NK-92 (cell line): ENCODE results near the gene UGT1A3.

ENCODE experiments used
- DNase-seq: peaks from one replicate; lab custom pipeline; 2025; ENCODE audit not compliant: unreplicated experiment; lab: John Stamatoyannopoulos, UW

The UGT1A3 gene

GRCh38 chr2:233793465-233794127, 64.8 kb downstream of the UGT1A3 start:
- no peak for DNase-seq

- DNase-seq = no peak
These were observed 65.4 kb downstream of the UGT1A3 start for GRCh38 chr2:233794128-233794658.

- no peak for DNase-seq
These were observed 66.9 kb downstream of the UGT1A3 start for GRCh38 chr2:233795735-233796171.

- DNase-seq = no peak
These were observed 67.4 kb downstream of the UGT1A3 start for GRCh38 chr2:233796254-233796653.

- no peak for DNase-seq
These were observed 69.7 kb downstream of the UGT1A3 start for GRCh38 chr2:233798335-233799086.

- no peak for DNase-seq
These were observed 70.3 kb downstream of the UGT1A3 start for GRCh38 chr2:233799087-233799665.

GRCh38 chr2:233799716-233800115, 70.9 kb downstream of the UGT1A3 start:
- no peak for DNase-seq

GRCh38 chr2:233800208-233800607, 71.4 kb downstream of the UGT1A3 start:
- no peak for DNase-seq

GRCh38 chr2:233801357-233802131, 72.7 kb downstream of the UGT1A3 start:
- DNase-seq = no peak

GRCh38 chr2:233802132-233802815, 73.4 kb downstream of the UGT1A3 start:
- no peak for DNase-seq

- no peak for DNase-seq
These were observed 74.6 kb downstream of the UGT1A3 start for GRCh38 chr2:233803292-233803911.

- no peak for DNase-seq
These were observed 75.2 kb downstream of the UGT1A3 start for GRCh38 chr2:233803994-233804393.

GRCh38 chr2:233807215-233807865, 78.5 kb downstream of the UGT1A3 start:
- no peak for DNase-seq

- no peak for DNase-seq
These were observed 79.4 kb downstream of the UGT1A3 start for GRCh38 chr2:233807966-233808935.

- no peak for DNase-seq
These were observed 81.5 kb downstream of the UGT1A3 start for GRCh38 chr2:233810385-233810784.

- no peak for DNase-seq
These were observed 82.2 kb downstream of the UGT1A3 start for GRCh38 chr2:233811087-233811486.

GRCh38 chr2:233811732-233812131, 82.9 kb downstream of the UGT1A3 start:
- no peak for DNase-seq

- no peak for DNase-seq
These were observed 84.6 kb downstream of the UGT1A3 start for GRCh38 chr2:233813236-233814055.
